NK-92 (cell line): ENCODE data around the gene IFNA10.
"Not testable (repeated sequence)": the region's sequence is repeated elsewhere in the genome, so short reads cannot be mapped to it uniquely, and the experiment has no call there.

ENCODE experiments used
- DNase-seq: peaks from one replicate; lab custom pipeline; 2025; ENCODE audit not compliant: unreplicated experiment; lab: John Stamatoyannopoulos, UW

The IFNA10 gene

GRCh38 chr9:21194867-21195776, 11.8 kb downstream of the IFNA10 start:
- DNase-seq = not testable (repeated sequence)

DNA sequence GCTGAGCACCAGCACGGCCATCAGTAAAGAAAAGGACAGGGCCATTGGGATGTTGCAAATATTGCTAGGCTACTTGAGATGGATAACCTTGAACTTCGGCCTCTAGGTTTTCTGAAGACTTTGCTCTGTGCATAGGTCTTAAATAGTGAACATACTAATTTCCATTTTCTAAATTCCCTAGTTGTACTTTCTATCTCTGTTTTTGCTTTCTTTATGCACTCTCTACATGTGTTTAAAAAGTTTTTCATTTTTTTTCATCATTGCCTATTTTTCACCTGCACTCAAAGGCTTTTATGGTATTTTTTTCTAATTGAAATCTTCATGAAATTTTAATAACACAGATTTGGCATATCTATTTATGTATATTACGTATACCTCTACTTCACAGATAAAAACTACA, 19.5 kb downstream of the IFNA10 start, which contains the start of gene IFNA4:
TSS of gene IFNA4 (minus strand) at position 101 of the 400 bp plus-strand sequence. CDS start at position 45, 56 bp downstream.
- not testable (repeated sequence) for DNase-seq

GRCh38 chr9:21182810-21183736, 23.9 kb downstream of the IFNA10 start:
- not testable (repeated sequence) for DNase-seq

- no peak for DNase-seq
Measured at GRCh38 chr9:21174671-21175070, 32.3 kb downstream of the IFNA10 start.

DNA sequence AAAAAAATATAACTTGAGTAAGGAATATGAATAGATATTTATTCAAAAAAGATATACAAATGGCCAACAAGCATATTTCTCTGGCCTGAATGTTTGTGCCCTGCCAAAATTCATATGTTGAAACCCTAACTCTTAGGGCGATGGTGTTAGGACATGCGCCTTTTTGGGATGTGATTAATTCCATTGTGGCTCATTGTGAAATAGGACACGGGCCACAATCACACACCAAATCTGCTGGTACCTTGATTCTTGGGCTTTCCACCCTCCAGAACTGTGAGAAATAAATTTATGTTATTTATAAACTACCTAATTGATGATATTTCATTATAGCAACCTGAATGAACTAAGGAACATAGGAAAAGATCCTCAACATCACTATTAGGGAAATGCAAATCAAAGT, 34.8 kb downstream of the IFNA10 start:
- DNase-seq = no peak

- no peak for DNase-seq
Measured at GRCh38 chr9:21171351-21171750, 35.6 kb downstream of the IFNA10 start.

GRCh38 chr9:21166560-21166959, 40.4 kb downstream of the IFNA10 start, which contains the start of gene IFNA21:
IFNA21 (minus strand) TSS chr9:21166660; CDS start chr9:21166612, 48 bp downstream.
- not testable (repeated sequence) for DNase-seq

- DNase-seq = no peak
Measured at GRCh38 chr9:21165516-21165915, 41.4 kb downstream of the IFNA10 start.

GRCh38 chr9:21160178-21160577, 46.8 kb downstream of the IFNA10 start:
- DNase-seq = no peak
